ENCODE results near the gene FADS6. TPM values are rescaled to one million over a fixed set of nuclear protein-coding genes. Genes with fewer than 3 reads are reported as not detected.

FADS6 gene
- 0.15 TPM for total RNA-seq (2013)
- polyA plus RNA-seq (not detected), polyA minus RNA-seq (not detected in 2 replicates), total RNA-seq (0 to 0.30 (median 0) reads per million in 11 experiments)

DNA sequence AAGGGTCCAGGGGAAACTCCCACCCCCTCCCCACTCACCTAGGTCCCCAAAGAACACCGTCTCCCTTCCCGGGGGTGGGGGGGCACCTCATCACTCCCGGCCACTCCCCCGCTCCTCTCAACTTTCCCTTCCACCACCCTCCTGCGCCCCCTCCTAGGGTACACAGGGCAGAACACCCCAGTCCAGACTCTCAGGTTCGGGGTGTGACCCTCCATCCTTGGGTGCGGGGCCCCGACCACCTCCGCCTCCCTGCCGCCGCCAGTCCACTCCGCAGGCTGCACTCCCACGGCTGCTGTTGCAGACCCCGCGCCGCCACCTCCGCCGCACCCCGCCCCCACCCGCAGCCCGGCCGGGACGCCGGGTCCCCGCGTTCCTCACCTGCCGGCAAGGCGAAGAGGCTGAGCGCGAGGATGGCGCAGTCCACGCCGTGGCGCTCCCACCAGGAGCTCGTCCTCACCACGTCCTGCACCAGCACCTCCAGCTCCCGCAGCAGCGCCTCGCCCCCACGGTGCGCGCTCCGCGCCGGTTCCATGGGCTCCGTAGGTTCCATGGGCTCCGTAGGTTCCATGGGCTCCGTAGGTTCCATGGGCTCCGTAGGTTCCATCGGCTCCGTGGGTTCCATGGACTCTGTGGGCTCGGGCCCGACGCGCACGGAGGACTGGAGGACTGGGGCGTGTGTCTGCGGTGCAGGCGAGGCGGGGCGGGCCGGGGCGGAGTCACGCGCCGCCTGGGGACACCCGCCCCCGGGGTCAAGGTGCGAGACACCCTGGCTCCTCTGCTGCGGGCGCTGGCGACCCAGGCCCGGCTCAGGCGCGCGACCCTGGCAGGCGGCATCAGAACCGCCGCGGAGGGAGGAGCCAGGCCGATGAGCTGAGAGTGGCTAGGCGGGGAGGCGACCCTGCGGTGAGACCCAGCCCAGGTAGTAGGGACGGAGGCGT lies at the start of gene FADS6:
Gene FADS6, minus strand, starts transcription at position 660 of the 938 bp plus-strand sequence. Its CDS starts 38 bp downstream, at position 622.
- Mint-ChIP-seq H3K4me1 (peaks cover 5% of the 10 kb centered on the region), H3K27ac (peak within 1 kb of the TSS in 1 of 7 donors; percentile 35), H3K9me3 (peaks cover 0 to 10% (median 5%) of the 10 kb centered on the region in 7 donors), H3K4me3 (peak within 1 kb of the TSS; percentile 34 to 86), H3K36me3 (peaks cover 0 to 3% of the 10 kb centered on the region in 2 donors), H3K27me3 (ENCODE audit: low read depth in 3 of 3) (peaks cover 60 to 68% (median 66%) of the 10 kb centered on the region in 3 donors)
- H3K27me3 ChIP-seq (ENCODE audit: control insufficient read depth in 2 of 2, insufficient read depth in 2 of 2, low read length in 2 of 2): peaks cover 26 to 53% of the 10 kb centered on the region in 2 donors
- H3K4me2 ChIP-seq (replicated peaks; ENCODE audit: extremely low read depth, low read length, poor library complexity, severe bottlenecking): peak within 1 kb of the TSS; percentile 49
- TF ChIP-seq, protein P1, sequence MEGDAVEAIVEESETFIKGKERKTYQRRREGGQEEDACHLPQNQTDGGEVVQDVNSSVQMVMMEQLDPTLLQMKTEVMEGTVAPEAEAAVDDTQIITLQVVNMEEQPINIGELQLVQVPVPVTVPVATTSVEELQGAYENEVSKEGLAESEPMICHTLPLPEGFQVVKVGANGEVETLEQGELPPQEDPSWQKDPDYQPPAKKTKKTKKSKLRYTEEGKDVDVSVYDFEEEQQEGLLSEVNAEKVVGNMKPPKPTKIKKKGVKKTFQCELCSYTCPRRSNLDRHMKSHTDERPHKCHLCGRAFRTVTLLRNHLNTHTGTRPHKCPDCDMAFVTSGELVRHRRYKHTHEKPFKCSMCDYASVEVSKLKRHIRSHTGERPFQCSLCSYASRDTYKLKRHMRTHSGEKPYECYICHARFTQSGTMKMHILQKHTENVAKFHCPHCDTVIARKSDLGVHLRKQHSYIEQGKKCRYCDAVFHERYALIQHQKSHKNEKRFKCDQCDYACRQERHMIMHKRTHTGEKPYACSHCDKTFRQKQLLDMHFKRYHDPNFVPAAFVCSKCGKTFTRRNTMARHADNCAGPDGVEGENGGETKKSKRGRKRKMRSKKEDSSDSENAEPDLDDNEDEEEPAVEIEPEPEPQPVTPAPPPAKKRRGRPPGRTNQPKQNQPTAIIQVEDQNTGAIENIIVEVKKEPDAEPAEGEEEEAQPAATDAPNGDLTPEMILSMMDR (IDR thresholded peaks at IDR 0.05): no peak
- H3K9me3 ChIP-seq (replicated peaks in 1 of 2; ENCODE audit: control insufficient read depth in 1 of 2, insufficient read depth in 1 of 2, low read length in 2 of 2): peaks cover 0 to 18% of the 10 kb centered on the region in 2 donors
- DNase-seq: no peak
- H3K4me3 ChIP-seq (replicated peaks in 1 of 3; ENCODE audit: low read depth in 2 of 3, low read length in 3 of 3): no peak within 1 kb of the TSS
- no peaks in the 10 kb centered on the region for H3K36me3 ChIP-seq (replicated peaks in 1 of 2; ENCODE audit: control insufficient read depth in 1 of 2, insufficient read depth in 2 of 2, low read length in 2 of 2)
- no peak within 1 kb of the TSS for H3K9ac ChIP-seq (ENCODE audit: insufficient read depth, low read length, poor library complexity, severe bottlenecking)
- no peak within 1 kb of the TSS for H3K27ac ChIP-seq (ENCODE audit: low read depth in 1 of 2, low read length in 2 of 2)
- no peaks in the 10 kb centered on the region for H3K79me2 ChIP-seq (ENCODE audit: insufficient read depth, low read length)
- H3K4me1 ChIP-seq (ENCODE audit: control insufficient read depth in 1 of 2, insufficient read depth in 2 of 2, low read length in 2 of 2): peaks cover 0 to 12% of the 10 kb centered on the region in 2 donors
- intact Hi-C loops (cut with micrococcal nuclease): no loop called here
- H2AFZ ChIP-seq (ENCODE audit: insufficient read depth, low read depth, low read length, poor library complexity, severe bottlenecking): peak within 1 kb of the TSS; percentile 35
- no peaks in the 10 kb centered on the region for H4K20me1 ChIP-seq (ENCODE audit: insufficient read depth, low read length)
- 5% methylated on average over 83 of the region's 86 CpGs for WGBS (ENCODE audit: insufficient coverage)

- intact Hi-C loops (cut with micrococcal nuclease): no loop called here
- Histone ChIP-seq H3K4me3 (replicated peaks in 1 of 3; ENCODE audit: low read depth in 2 of 3, low read length in 3 of 3) (no peak overlapping the region), H3K79me2 (ENCODE audit: insufficient read depth, low read length) (no peaks in the 10 kb centered on the region), H3K9me3 (replicated peaks in 1 of 2; ENCODE audit: control insufficient read depth in 1 of 2, insufficient read depth in 1 of 2, low read length in 2 of 2) (peaks cover 0 to 12% of the 10 kb centered on the region in 2 donors), H3K4me1 (ENCODE audit: control insufficient read depth in 1 of 2, insufficient read depth in 2 of 2, low read length in 2 of 2) (no peaks in the 10 kb centered on the region), H3K27me3 (ENCODE audit: control insufficient read depth in 2 of 2, insufficient read depth in 2 of 2, low read length in 2 of 2) (peaks cover 21 to 34% of the 10 kb centered on the region in 2 donors), H4K20me1 (ENCODE audit: insufficient read depth, low read length) (no peaks in the 10 kb centered on the region), H2AFZ (ENCODE audit: insufficient read depth, low read depth, low read length, poor library complexity, severe bottlenecking) (no peak overlapping the region), H3K36me3 (replicated peaks in 1 of 2; ENCODE audit: control insufficient read depth in 1 of 2, insufficient read depth in 2 of 2, low read length in 2 of 2) (no peaks in the 10 kb centered on the region), H3K4me2 (replicated peaks; ENCODE audit: extremely low read depth, low read length, poor library complexity, severe bottlenecking) (no peak overlapping the region), H3K9ac (ENCODE audit: insufficient read depth, low read length, poor library complexity, severe bottlenecking) (no peak overlapping the region), H3K27ac (ENCODE audit: low read depth in 1 of 2, low read length in 2 of 2) (no peak overlapping the region)
- no peak for DNase-seq
- Mint-ChIP-seq H3K4me1 (no peaks in the 10 kb centered on the region), H3K4me3 (no peak overlapping the region), H3K27ac (no peak overlapping the region), H3K27me3 (ENCODE audit: low read depth in 3 of 3) (peaks cover 52 to 86% (median 66%) of the 10 kb centered on the region in 3 donors), H3K36me3 (no peaks in the 10 kb centered on the region), H3K9me3 (peaks cover 0 to 9% (median 0%) of the 10 kb centered on the region in 7 donors)
- WGBS (ENCODE audit: insufficient coverage): 78% methylated on average over 17 of the region's 21 CpGs
- TF ChIP-seq, protein P1 (IDR thresholded peaks at IDR 0.05): no peak
These were observed 47.8 kb upstream of the FADS6 start for GRCh38 chr17:74941128-74941725.

Measured in CD14-positive monocyte (primary cell).